PFSK-1 (cell line): Measurements from ENCODE around the gene ZCCHC17.

ENCODE experiments used
- FOXP2 ChIP-seq: optimal IDR thresholded peaks from 2 replicates; pipeline ENCODE3; 2011; ENCODE audit warnings: borderline replicate concordance, control low read depth, inconsistent platforms; ENCODE audit not compliant: insufficient read depth; ENCODE audit errors: extremely low read length, extremely low read depth
- POLR2AphosphoS5 ChIP-seq: IDR thresholded peaks from 2 replicates; pipeline ENCODE4 v1.6.1; 2012; ENCODE audit warnings: low read depth, mild to moderate bottlenecking, control low read depth, low read length, moderate library complexity
- REST ChIP-seq, 2 experiments: IDR thresholded peaks; 2 replicates each; pipeline versions ENCODE4 v1.6.1 to v1.8.0; 2011 to 2012; ENCODE audit warnings: low read depth in 2 of 2, low read length in 2 of 2, control low read depth in 1 of 2, inconsistent platforms in 1 of 2, mild to moderate bottlenecking in 1 of 2, moderate library complexity in 1 of 2; ENCODE audit not compliant: insufficient read depth in 1 of 2
- SIN3A ChIP-seq: IDR thresholded peaks from 2 replicates; pipeline ENCODE4 v1.6.1; 2012; ENCODE audit warnings: mild to moderate bottlenecking, low read length, moderate library complexity, borderline replicate concordance; ENCODE audit not compliant: insufficient read depth
- TAF1 ChIP-seq: IDR thresholded peaks from 2 replicates; pipeline ENCODE4 v1.6.1; 2012; ENCODE audit warnings: low read length, control low read depth, borderline replicate concordance; ENCODE audit not compliant: insufficient read depth

Gene ZCCHC17

DNA sequence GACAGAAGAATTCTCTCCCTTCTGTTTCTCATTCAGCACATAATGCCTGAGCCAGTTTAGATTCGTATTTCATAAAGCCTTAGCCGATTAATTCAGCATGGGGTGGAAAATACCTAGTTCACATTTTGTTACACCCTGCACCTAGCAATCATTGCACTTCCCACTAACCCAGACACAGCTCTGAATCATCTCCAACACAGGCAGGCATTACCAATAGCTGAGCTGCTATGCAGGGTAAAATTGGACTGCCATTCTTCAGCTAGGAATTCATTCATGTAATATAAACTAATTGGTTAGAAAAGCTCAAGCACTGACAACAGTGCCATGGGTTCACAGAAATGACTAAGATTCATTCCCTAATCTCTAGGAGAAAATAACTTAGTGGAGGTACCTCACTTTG is 30.3 kb upstream of the ZCCHC17 start:
- TF ChIP-seq SIN3A (no peak), REST (IDR thresholded peaks at IDR 0.05; ENCODE audit: insufficient read depth in 1 of 2, low read depth in 2 of 2, low read length in 2 of 2) (no peak), POLR2AphosphoS5 (no peak), FOXP2 (no peak), TAF1 (no peak)

DNA sequence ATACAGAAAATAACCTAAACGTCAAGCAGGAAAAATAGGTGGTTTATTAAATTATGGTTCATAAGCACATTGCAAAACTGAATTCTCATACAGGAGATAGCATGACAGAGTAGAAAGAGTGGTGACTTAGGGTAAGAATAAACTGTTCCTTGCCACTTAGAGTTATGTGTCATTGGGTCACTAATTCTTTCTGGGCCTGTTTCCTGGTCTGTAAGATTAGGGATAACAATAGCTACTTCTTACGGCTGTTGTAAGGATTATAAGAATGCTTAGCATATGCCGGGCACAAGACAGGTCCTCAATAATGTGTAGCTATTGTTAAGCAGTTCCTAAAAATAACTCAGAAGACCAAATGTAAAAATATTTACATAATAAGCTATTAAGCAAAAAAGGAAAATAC is 24.5 kb upstream of the ZCCHC17 start:
- TF ChIP-seq REST (IDR thresholded peaks at IDR 0.05; ENCODE audit: insufficient read depth in 1 of 2, low read depth in 2 of 2, low read length in 2 of 2) (no peak), FOXP2 (no peak), SIN3A (no peak), POLR2AphosphoS5 (no peak)

- no peak for TF ChIP-seq TAF1
- TF ChIP-seq REST (IDR thresholded peaks at IDR 0.05; ENCODE audit: insufficient read depth in 1 of 2, low read depth in 2 of 2, low read length in 2 of 2) = no peak
- no peak for TF ChIP-seq SIN3A
- TF ChIP-seq POLR2AphosphoS5 = no peak
- no peak for TF ChIP-seq FOXP2
Measured at GRCh38 chr1:31273619-31274018, 23.2 kb upstream of the ZCCHC17 start.

DNA sequence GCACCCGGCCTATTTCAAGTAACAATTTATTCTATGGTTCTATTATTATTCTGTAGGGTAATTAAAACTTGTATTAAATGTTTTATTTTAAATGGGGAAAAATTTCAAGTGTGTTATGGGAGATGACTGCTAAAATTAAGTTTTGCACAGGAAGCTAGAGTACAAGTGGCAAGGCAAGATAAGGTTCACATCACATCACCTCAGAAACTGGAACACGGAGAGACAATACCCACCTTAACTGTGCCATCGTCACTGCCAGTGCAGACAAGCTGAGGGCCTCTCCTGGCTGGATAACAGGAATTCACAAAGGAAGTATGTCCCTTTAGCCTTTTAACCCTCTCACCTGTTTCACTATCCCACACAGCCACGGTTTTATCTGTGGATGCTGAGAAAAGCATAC is 7.8 kb upstream of the ZCCHC17 start:
- no peak for TF ChIP-seq SIN3A
- TF ChIP-seq TAF1 = no peak
- no peak for TF ChIP-seq FOXP2
- TF ChIP-seq POLR2AphosphoS5 = no peak
- TF ChIP-seq REST (IDR thresholded peaks at IDR 0.05; ENCODE audit: insufficient read depth in 1 of 2, low read depth in 2 of 2, low read length in 2 of 2) = no peak

GRCh38 chr1:31295874-31296485 is 852 bp upstream of the ZCCHC17 start:
- TF ChIP-seq SIN3A = no peak
- no peak for TF ChIP-seq FOXP2
- TF ChIP-seq TAF1 = no peak
- no peak for TF ChIP-seq REST (IDR thresholded peaks at IDR 0.05; ENCODE audit: insufficient read depth in 1 of 2, low read depth in 2 of 2, low read length in 2 of 2)
- no peak for TF ChIP-seq POLR2AphosphoS5
